Stimulated activated CD4-positive, alpha-beta T cell treated with anti-CD3 and anti-CD28 coated beads, TNF-alpha, amount 100 ng/mL, for 48 hours (primary cell): ENCODE data around the gene MGAT3.

ENCODE experiments used
- DNase-seq, 3 donors: peaks; one replicate each; pipeline ENCODE4 v3.0.0-alpha.2; 2020; ENCODE audit warnings: low read depth in 3 of 3

The MGAT3 gene

GRCh38 chr22:39450258-39450955 is 6.4 kb upstream of the MGAT3 start:
- DNase-seq = no peak

GRCh38 chr22:39452740-39453040 is 4.1 kb upstream of the MGAT3 start:
- no peak for DNase-seq

- DNase-seq = no peak
These were observed 2.9 kb upstream of the MGAT3 start for GRCh38 chr22:39453765-39454378.

- no peak for DNase-seq
These were observed 2.4 kb upstream of the MGAT3 start for GRCh38 chr22:39454385-39454871.

GRCh38 chr22:39457198-39457555 is 365 bp downstream of the MGAT3 start:
- no peak for DNase-seq

- DNase-seq = no peak
These were observed 988 bp downstream of the MGAT3 start for GRCh38 chr22:39457556-39458443.

GRCh38 chr22:39458444-39459083 is 1.8 kb downstream of the MGAT3 start:
- DNase-seq = no peak

GRCh38 chr22:39459681-39460080 is 2.9 kb downstream of the MGAT3 start:
- no peak for DNase-seq

GRCh38 chr22:39462443-39463221 is 5.8 kb downstream of the MGAT3 start:
- no peak for DNase-seq

- no peak for DNase-seq
These were observed 6.5 kb downstream of the MGAT3 start for GRCh38 chr22:39463277-39463676.

- no peak for DNase-seq
These were observed 7.1 kb downstream of the MGAT3 start for GRCh38 chr22:39463931-39464390.

- no peak for DNase-seq
These were observed 9.6 kb downstream of the MGAT3 start for GRCh38 chr22:39466228-39467006.

- DNase-seq = no peak
These were observed 10.6 kb downstream of the MGAT3 start for GRCh38 chr22:39467390-39467895.

- DNase-seq = no peak
These were observed 11.9 kb downstream of the MGAT3 start for GRCh38 chr22:39468487-39469325.

GRCh38 chr22:39469326-39469680 is 12.5 kb downstream of the MGAT3 start:
- no peak for DNase-seq

- no peak for DNase-seq
These were observed 13.1 kb downstream of the MGAT3 start for GRCh38 chr22:39469681-39470450.

GRCh38 chr22:39470451-39471291 is 13.9 kb downstream of the MGAT3 start:
- DNase-seq = no peak
